ENCODE data around the gene AMPH.

AMPH gene

DNA sequence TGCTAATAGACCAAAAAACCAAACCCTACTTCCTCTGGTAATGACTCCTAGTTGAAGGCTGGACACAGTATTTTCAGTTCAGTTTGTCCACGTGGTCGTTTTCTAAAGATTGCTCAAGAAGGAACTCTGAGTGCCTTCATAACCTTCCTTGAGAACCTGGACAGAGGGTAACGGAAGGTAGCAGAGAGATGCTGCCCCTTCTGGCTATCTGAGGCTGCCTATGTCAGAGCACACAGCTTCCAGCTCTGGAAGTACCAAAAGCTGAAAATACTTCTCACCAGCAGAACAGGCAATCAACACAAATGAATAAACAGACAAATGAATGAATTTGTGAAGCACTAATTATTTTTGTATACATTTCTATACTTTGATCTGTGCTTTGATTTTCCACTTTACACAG, 85.2 kb downstream of the AMPH start:
- no peak for DNase-seq
- Histone ChIP-seq H3K27me3 (replicated peaks in 2 of 5; ENCODE audit: control insufficient read depth in 4 of 5, insufficient read depth in 5 of 5, low read length in 4 of 5) (peaks cover 0 to 6% (median 2%) of the 10 kb centered on the region in 5 experiments), H3K4me1 (ENCODE audit: control extremely low read depth in 1 of 4, control insufficient read depth in 4 of 4, insufficient read depth in 4 of 4, low read length in 3 of 4) (no peaks in the 10 kb centered on the region), H3K4me3 (ENCODE audit: control insufficient read depth in 1 of 7, extremely low read depth in 1 of 7, insufficient read depth in 4 of 7, low read depth in 2 of 7, low read length in 6 of 7) (no peak overlapping the region), H3K36me3 (ENCODE audit: control insufficient read depth in 4 of 4, insufficient read depth in 4 of 4, low read length in 3 of 4) (no peaks in the 10 kb centered on the region), H3K9me3 (ENCODE audit: control extremely low read depth in 1 of 5, control insufficient read depth in 4 of 5, insufficient read depth in 2 of 5, low read depth in 1 of 5, low read length in 4 of 5) (no peaks in the 10 kb centered on the region), H3K27ac (ENCODE audit: insufficient read depth in 1 of 2, low read depth in 1 of 2, low read length in 2 of 2, poor library complexity in 1 of 2, severe bottlenecking in 2 of 2) (no peak overlapping the region)
- ChIA-PET CTCF (no interaction called here), POLR2A (no interaction called here)
- WGBS (ENCODE audit: insufficient coverage), result 58% methylated on average over 3 of the region's 3 CpGs

DNA sequence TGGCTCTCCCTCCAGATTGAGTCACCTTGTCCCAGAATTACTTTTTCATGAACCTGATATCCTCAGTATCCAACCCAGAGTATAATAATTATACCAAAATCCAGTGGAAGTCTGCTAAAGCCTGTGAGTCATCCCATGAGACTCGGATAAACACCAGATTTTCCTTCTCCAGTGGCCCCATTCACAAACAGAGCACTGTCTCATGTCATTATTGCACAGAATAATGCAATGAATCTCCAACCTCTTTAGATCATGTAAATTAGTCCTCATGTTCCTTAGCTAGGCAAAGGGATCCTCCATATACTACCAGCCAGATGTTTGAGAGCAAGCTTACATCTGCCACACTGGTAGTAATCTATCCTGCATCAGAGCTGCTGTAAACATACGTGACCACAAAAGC, 89.0 kb downstream of the AMPH start:
- Histone ChIP-seq H3K27ac (ENCODE audit: insufficient read depth in 1 of 2, low read depth in 1 of 2, low read length in 2 of 2, poor library complexity in 1 of 2, severe bottlenecking in 2 of 2) (no peak overlapping the region), H3K9me3 (ENCODE audit: control extremely low read depth in 1 of 5, control insufficient read depth in 4 of 5, insufficient read depth in 2 of 5, low read depth in 1 of 5, low read length in 4 of 5) (no peaks in the 10 kb centered on the region), H3K27me3 (replicated peaks in 2 of 5; ENCODE audit: control insufficient read depth in 4 of 5, insufficient read depth in 5 of 5, low read length in 4 of 5) (peaks cover 0 to 4% (median 0%) of the 10 kb centered on the region in 5 experiments), H3K36me3 (ENCODE audit: control insufficient read depth in 4 of 4, insufficient read depth in 4 of 4, low read length in 3 of 4) (no peaks in the 10 kb centered on the region), H3K4me3 (ENCODE audit: control insufficient read depth in 1 of 7, extremely low read depth in 1 of 7, insufficient read depth in 4 of 7, low read depth in 2 of 7, low read length in 6 of 7) (no peak overlapping the region), H3K4me1 (ENCODE audit: control extremely low read depth in 1 of 4, control insufficient read depth in 4 of 4, insufficient read depth in 4 of 4, low read length in 3 of 4) (no peaks in the 10 kb centered on the region)
- no peak for DNase-seq
- POLR2A ChIA-PET, result no interaction called here
- 87% methylated on average over 2 of the region's 2 CpGs for WGBS (ENCODE audit: insufficient coverage)
- CTCF ChIA-PET, result no interaction called here

DNA sequence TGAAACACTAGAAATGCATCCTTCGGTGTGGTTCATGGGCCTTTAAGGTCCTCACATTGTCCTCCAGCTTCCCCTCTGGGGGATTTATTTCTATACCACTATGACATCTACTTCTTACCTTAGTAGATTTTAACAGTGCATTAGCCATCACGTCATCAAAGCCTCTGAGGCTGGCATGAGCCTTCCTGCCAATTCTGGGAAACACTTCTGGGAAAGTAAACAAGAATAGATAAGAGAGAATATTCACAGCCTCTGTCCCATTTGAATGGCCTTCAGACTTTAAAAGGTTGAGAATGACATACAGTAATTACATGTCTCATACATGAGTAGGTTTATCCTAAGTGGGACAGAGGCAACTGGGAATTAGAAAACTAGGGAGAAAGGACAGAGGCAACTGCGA, 89.7 kb downstream of the AMPH start:
- 90% methylated on average over 2 of the region's 3 CpGs for WGBS (ENCODE audit: insufficient coverage)
- no peak overlapping the region for H3K27ac ChIP-seq (ENCODE audit: insufficient read depth in 1 of 2, low read depth in 1 of 2, low read length in 2 of 2, poor library complexity in 1 of 2, severe bottlenecking in 2 of 2)

DNA sequence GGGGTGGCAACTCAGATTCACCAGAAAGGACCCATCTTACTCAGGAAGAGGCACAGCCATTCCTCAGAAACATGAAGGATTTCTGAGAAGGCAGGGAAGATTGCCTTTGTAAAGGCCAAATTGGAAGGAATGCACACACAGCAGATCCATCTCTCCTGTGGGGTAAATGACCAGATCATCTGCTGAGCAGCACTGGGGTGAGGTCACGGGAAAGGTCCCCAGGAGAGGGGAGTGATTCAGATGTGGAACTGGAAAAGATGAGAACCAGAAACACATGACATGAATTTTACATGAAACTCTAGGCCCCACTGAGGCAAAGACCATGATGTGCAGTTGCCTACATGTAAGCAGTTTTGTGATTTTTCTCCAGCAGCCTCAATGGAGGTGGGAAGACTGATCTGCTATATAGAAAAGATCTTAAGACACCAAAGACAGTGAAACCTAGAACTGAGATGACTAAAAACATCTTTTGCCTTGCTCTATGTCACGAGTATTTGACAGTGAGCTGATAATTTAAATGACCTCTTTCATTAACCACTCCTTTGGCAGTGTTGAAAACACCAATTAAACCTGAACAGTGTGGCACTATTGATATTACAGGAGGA, 91.6 kb downstream of the AMPH start:
- 83% methylated on average over 1 of the region's 2 CpGs for WGBS (ENCODE audit: insufficient coverage)
- CTCF ChIA-PET, result no interaction called here
- Histone ChIP-seq H3K27ac (ENCODE audit: insufficient read depth in 1 of 2, low read depth in 1 of 2, low read length in 2 of 2, poor library complexity in 1 of 2, severe bottlenecking in 2 of 2) (no peak overlapping the region), H3K9me3 (ENCODE audit: control extremely low read depth in 1 of 5, control insufficient read depth in 4 of 5, insufficient read depth in 2 of 5, low read depth in 1 of 5, low read length in 4 of 5) (no peaks in the 10 kb centered on the region), H3K4me3 (ENCODE audit: control insufficient read depth in 1 of 7, extremely low read depth in 1 of 7, insufficient read depth in 4 of 7, low read depth in 2 of 7, low read length in 6 of 7) (no peak overlapping the region), H3K36me3 (ENCODE audit: control insufficient read depth in 4 of 4, insufficient read depth in 4 of 4, low read length in 3 of 4) (no peaks in the 10 kb centered on the region), H3K4me1 (ENCODE audit: control extremely low read depth in 1 of 4, control insufficient read depth in 4 of 4, insufficient read depth in 4 of 4, low read length in 3 of 4) (no peaks in the 10 kb centered on the region), H3K27me3 (replicated peaks in 2 of 5; ENCODE audit: control insufficient read depth in 4 of 5, insufficient read depth in 5 of 5, low read length in 4 of 5) (no peaks in the 10 kb centered on the region)
- POLR2A ChIA-PET, result no interaction called here
- DNase-seq, result no peak

More for the DNA sequence above, 89.7 kb downstream of the AMPH start:
- Histone ChIP-seq H3K27me3 (replicated peaks in 2 of 5; ENCODE audit: control insufficient read depth in 4 of 5, insufficient read depth in 5 of 5, low read length in 4 of 5) (peaks cover 0 to 2% (median 0%) of the 10 kb centered on the region in 5 experiments), H3K9me3 (ENCODE audit: control extremely low read depth in 1 of 5, control insufficient read depth in 4 of 5, insufficient read depth in 2 of 5, low read depth in 1 of 5, low read length in 4 of 5) (no peaks in the 10 kb centered on the region), H3K4me3 (ENCODE audit: control insufficient read depth in 1 of 7, extremely low read depth in 1 of 7, insufficient read depth in 4 of 7, low read depth in 2 of 7, low read length in 6 of 7) (no peak overlapping the region), H3K4me1 (ENCODE audit: control extremely low read depth in 1 of 4, control insufficient read depth in 4 of 4, insufficient read depth in 4 of 4, low read length in 3 of 4) (no peaks in the 10 kb centered on the region), H3K36me3 (ENCODE audit: control insufficient read depth in 4 of 4, insufficient read depth in 4 of 4, low read length in 3 of 4) (no peaks in the 10 kb centered on the region)
- POLR2A ChIA-PET, result no interaction called here
- no peak for DNase-seq
- CTCF ChIA-PET, result no interaction called here

DNA sequence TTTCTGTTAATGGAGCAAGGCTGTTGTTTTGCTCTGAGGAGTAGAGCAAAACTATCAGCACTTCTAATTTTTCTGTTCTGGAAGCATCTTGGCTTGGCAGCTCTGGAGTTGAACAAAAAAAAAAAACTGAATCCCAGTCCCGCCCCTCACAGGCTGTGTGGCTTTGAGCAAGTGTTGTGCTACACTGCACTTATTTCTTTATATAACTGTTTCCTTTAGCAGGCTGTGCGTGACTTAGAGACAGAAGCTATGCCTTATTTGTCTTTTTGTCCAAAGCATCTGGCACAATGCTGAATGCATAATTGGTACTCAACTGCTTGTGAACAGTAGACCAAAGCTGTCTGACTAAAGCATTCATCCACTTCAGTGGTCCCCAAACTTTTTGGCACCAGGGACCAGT, 96.1 kb downstream of the AMPH start:
- Histone ChIP-seq H3K27ac (ENCODE audit: insufficient read depth in 1 of 2, low read depth in 1 of 2, low read length in 2 of 2, poor library complexity in 1 of 2, severe bottlenecking in 2 of 2) (no peak overlapping the region), H3K4me1 (ENCODE audit: control extremely low read depth in 1 of 4, control insufficient read depth in 4 of 4, insufficient read depth in 4 of 4, low read length in 3 of 4) (peaks cover 0 to 2% (median 0%) of the 10 kb centered on the region in 4 experiments), H3K9me3 (ENCODE audit: control extremely low read depth in 1 of 5, control insufficient read depth in 4 of 5, insufficient read depth in 2 of 5, low read depth in 1 of 5, low read length in 4 of 5) (no peaks in the 10 kb centered on the region), H3K27me3 (replicated peaks in 2 of 5; ENCODE audit: control insufficient read depth in 4 of 5, insufficient read depth in 5 of 5, low read length in 4 of 5) (peaks cover 0 to 1% (median 0%) of the 10 kb centered on the region in 5 experiments), H3K4me3 (ENCODE audit: control insufficient read depth in 1 of 7, extremely low read depth in 1 of 7, insufficient read depth in 4 of 7, low read depth in 2 of 7, low read length in 6 of 7) (no peak overlapping the region), H3K36me3 (ENCODE audit: control insufficient read depth in 4 of 4, insufficient read depth in 4 of 4, low read length in 3 of 4) (no peaks in the 10 kb centered on the region)
- ChIA-PET POLR2A (no interaction called here), CTCF (no interaction called here)
- 100% methylated on average over 1 of the region's 2 CpGs for WGBS (ENCODE audit: insufficient coverage)
- DNase-seq, result no peak

DNA sequence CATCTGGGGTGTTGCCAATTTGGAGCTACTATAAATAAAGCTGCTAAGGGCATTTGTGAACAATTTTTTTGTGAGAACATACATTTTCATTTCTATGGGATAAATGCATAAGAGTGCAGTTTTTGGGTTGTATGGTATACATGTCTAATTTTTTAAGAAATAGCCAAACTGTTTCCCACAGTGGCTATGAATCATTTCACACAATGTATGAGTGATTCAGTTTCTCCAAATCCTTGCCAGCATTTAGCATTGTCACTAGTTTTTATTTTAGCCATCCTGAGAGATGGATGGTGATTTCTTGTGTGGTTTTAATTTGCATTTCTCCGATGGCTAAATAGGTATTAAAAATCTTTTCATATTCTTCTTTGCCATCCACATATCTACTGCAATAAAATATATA, 105.3 kb downstream of the AMPH start:
- Histone ChIP-seq H3K27me3 (replicated peaks in 2 of 5; ENCODE audit: control insufficient read depth in 4 of 5, insufficient read depth in 5 of 5, low read length in 4 of 5) (peaks cover 0 to under 1% (median 0%) of the 10 kb centered on the region in 5 experiments), H3K9me3 (ENCODE audit: control extremely low read depth in 1 of 5, control insufficient read depth in 4 of 5, insufficient read depth in 2 of 5, low read depth in 1 of 5, low read length in 4 of 5) (no peaks in the 10 kb centered on the region), H3K36me3 (ENCODE audit: control insufficient read depth in 4 of 4, insufficient read depth in 4 of 4, low read length in 3 of 4) (no peaks in the 10 kb centered on the region), H3K4me1 (ENCODE audit: control extremely low read depth in 1 of 4, control insufficient read depth in 4 of 4, insufficient read depth in 4 of 4, low read length in 3 of 4) (peaks cover 0 to 2% (median 0%) of the 10 kb centered on the region in 4 experiments), H3K4me3 (ENCODE audit: control insufficient read depth in 1 of 7, extremely low read depth in 1 of 7, insufficient read depth in 4 of 7, low read depth in 2 of 7, low read length in 6 of 7) (no peak overlapping the region), H3K27ac (ENCODE audit: insufficient read depth in 1 of 2, low read depth in 1 of 2, low read length in 2 of 2, poor library complexity in 1 of 2, severe bottlenecking in 2 of 2) (no peak overlapping the region)
- ChIA-PET CTCF (no interaction called here), POLR2A (no interaction called here)
- no peak for DNase-seq
- no CpG with 5 or more reads among the region's 1 CpG for WGBS (ENCODE audit: insufficient coverage)

DNA sequence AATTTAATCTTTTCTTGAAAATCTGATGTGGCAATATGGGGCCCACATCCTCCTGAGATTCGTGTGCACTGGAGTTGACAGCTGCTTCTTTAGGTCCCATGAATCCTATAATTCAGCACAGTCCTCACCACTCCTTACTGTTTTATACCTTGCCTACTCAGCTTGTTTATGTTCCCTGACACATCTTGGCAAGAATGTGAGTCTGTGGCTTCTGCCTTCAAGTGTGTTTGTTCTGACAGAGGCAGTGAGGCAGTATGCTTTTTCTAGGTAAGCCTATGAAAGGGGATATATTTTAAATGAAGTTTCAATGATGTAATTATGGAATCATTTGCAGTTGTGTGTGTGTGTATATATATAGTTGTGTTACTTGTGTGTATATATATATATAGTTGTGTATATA, 106.4 kb downstream of the AMPH start:
- H3K36me3 ChIP-seq (ENCODE audit: control insufficient read depth in 4 of 4, insufficient read depth in 4 of 4, low read length in 3 of 4), result no peaks in the 10 kb centered on the region
- no peaks in the 10 kb centered on the region for H3K9me3 ChIP-seq (ENCODE audit: control extremely low read depth in 1 of 5, control insufficient read depth in 4 of 5, insufficient read depth in 2 of 5, low read depth in 1 of 5, low read length in 4 of 5)
- no peaks in the 10 kb centered on the region for H3K27me3 ChIP-seq (replicated peaks in 2 of 5; ENCODE audit: control insufficient read depth in 4 of 5, insufficient read depth in 5 of 5, low read length in 4 of 5)
- CTCF ChIA-PET, result no interaction called here
- no peak overlapping the region for H3K4me3 ChIP-seq (ENCODE audit: control insufficient read depth in 1 of 7, extremely low read depth in 1 of 7, insufficient read depth in 4 of 7, low read depth in 2 of 7, low read length in 6 of 7)
- 40% methylated on average over 1 of the region's 1 CpG for WGBS (ENCODE audit: insufficient coverage)
- no peak overlapping the region for H3K27ac ChIP-seq (ENCODE audit: insufficient read depth in 1 of 2, low read depth in 1 of 2, low read length in 2 of 2, poor library complexity in 1 of 2, severe bottlenecking in 2 of 2)
- POLR2A ChIA-PET, result no interaction called here
- no peak for DNase-seq
- H3K4me1 ChIP-seq (ENCODE audit: control extremely low read depth in 1 of 4, control insufficient read depth in 4 of 4, insufficient read depth in 4 of 4, low read length in 3 of 4), result no peaks in the 10 kb centered on the region

Measured in common myeloid progenitor, CD34-positive (primary cell).